GM23338 (cell line): ENCODE data around the gene THSD4. TPM values are rescaled to one million over a fixed set of nuclear protein-coding genes. Genes with fewer than 3 reads are reported as not detected.

Source experiments
- ATAC-seq: fragments of 200-7000 bp; cut with Tn5 transposase; 3 replicates; pipeline ENCODE4 v1.9.1; 2020
- DNase-seq: peaks from one replicate; pipeline ENCODE4 v3.0.0-alpha.2; 2015; ENCODE audit warnings: low spot score
- H2AFZ ChIP-seq: fragments of 200-600 bp; sonication (generic); 2 replicates; pipeline ENCODE4 v1.8.0; 2016; ENCODE audit warnings: antibody characterized with exemption, mild to moderate bottlenecking, moderate library complexity
- H3F3A ChIP-seq: fragments of 200-600 bp; sonication (generic); replicated peaks from 2 replicates; pipeline ENCODE4 v1.8.0; 2017; ENCODE audit warnings: antibody characterized with exemption, mixed run types, low read depth
- H3K27ac ChIP-seq: fragments of 200-600 bp; sonication (generic); 2 replicates; pipeline ENCODE4 v1.6.1; 2016; ENCODE audit warnings: low read depth
- H3K27me3 ChIP-seq: fragments of 200-600 bp; sonication (generic); 2 replicates; pipeline ENCODE4 v1.8.0; 2016; ENCODE audit warnings: mild to moderate bottlenecking, mixed run types, moderate library complexity; ENCODE audit not compliant: insufficient read depth
- H3K36me3 ChIP-seq: fragments of 200-600 bp; sonication (generic); 2 replicates; pipeline ENCODE4 v1.8.0; 2016; ENCODE audit warnings: mild to moderate bottlenecking; ENCODE audit not compliant: insufficient read depth
- H3K4me1 ChIP-seq: fragments of 200-600 bp; sonication (generic); 2 replicates; pipeline ENCODE4 v1.8.0; 2016; ENCODE audit warnings: mild to moderate bottlenecking, moderate library complexity; ENCODE audit not compliant: insufficient read depth
- H3K4me2 ChIP-seq: fragments of 200-600 bp; sonication (generic); 2 replicates; pipeline ENCODE4 v1.7.1; 2017; ENCODE audit warnings: mixed run types
- H3K4me3 ChIP-seq: fragments of 200-600 bp; sonication (generic); 2 replicates; pipeline ENCODE4 v1.6.1; 2016; ENCODE audit warnings: mixed run types
- H3K79me2 ChIP-seq: fragments of 200-600 bp; sonication (generic); replicated peaks from 2 replicates; pipeline ENCODE4 v1.8.0; 2017; ENCODE audit warnings: mild to moderate bottlenecking; ENCODE audit not compliant: insufficient read depth
- H3K9me2 ChIP-seq: fragments of 200-600 bp; sonication (generic); 2 replicates; pipeline ENCODE4 v1.8.0; 2017; ENCODE audit not compliant: insufficient read depth
- H4K20me1 ChIP-seq: fragments of 200-600 bp; sonication (generic); replicated peaks from 2 replicates; pipeline ENCODE4 v1.8.0; 2017; ENCODE audit warnings: mild to moderate bottlenecking; ENCODE audit not compliant: insufficient read depth
- H3K27ac Mint-ChIP-seq: 2 replicates; pipeline ENCODE4 v1.8.0; 2020; ENCODE audit warnings: inconsistent platforms, mild to moderate bottlenecking, moderate library complexity, mixed read lengths
- H3K27me3 Mint-ChIP-seq: 3 replicates; pipeline ENCODE4 v1.8.0; 2022; ENCODE audit warnings: low read depth, mild to moderate bottlenecking, moderate library complexity, mixed read lengths, inconsistent platforms; ENCODE audit not compliant: insufficient read depth, poor library complexity
- H3K36me3 Mint-ChIP-seq: 3 replicates; pipeline ENCODE4 v1.8.0; 2021; ENCODE audit warnings: low read depth, mild to moderate bottlenecking, inconsistent platforms, moderate library complexity, mixed read lengths
- H3K4me1 Mint-ChIP-seq: 3 replicates; pipeline ENCODE4 v1.8.0; 2020; ENCODE audit warnings: mild to moderate bottlenecking, inconsistent platforms, mixed read lengths
- H3K4me3 Mint-ChIP-seq: 3 replicates; pipeline ENCODE4 v1.8.0; 2021; ENCODE audit warnings: moderate library complexity, mild to moderate bottlenecking, inconsistent platforms, mixed read lengths
- H3K9me3 Mint-ChIP-seq: 3 replicates; pipeline ENCODE4 v1.8.0; 2020; ENCODE audit warnings: moderate library complexity, mild to moderate bottlenecking, inconsistent platforms, mixed read lengths
- CREB1 ChIP-seq: fragments of 250-450 bp; sonication (Bioruptor Pico); IDR thresholded peaks from 2 replicates; pipeline ENCODE4 v1.5.0; 2020; ENCODE audit warnings: low read depth, mild to moderate bottlenecking, moderate library complexity
- EZH2phosphoT487 ChIP-seq: fragments of 200-600 bp; sonication (generic); IDR thresholded peaks from one replicate; pipeline ENCODE4 v1.8.1; 2018; ENCODE audit warnings: antibody characterized with exemption; ENCODE audit not compliant: unreplicated experiment
- JUNB ChIP-seq: IDR thresholded peaks from one replicate; pipeline ENCODE4 v1.6.1; 2016; ENCODE audit warnings: antibody characterized with exemption; ENCODE audit not compliant: unreplicated experiment
- NANOG ChIP-seq: IDR thresholded peaks from 2 replicates; pipeline ENCODE4 v1.6.1; 2016; ENCODE audit warnings: antibody characterized with exemption, borderline replicate concordance
- POLR2AphosphoS5 ChIP-seq: IDR thresholded peaks from 2 replicates; pipeline ENCODE4 v1.6.1; 2016; ENCODE audit warnings: antibody characterized with exemption, low read depth
- STAT1 ChIP-seq: IDR thresholded peaks from one replicate; pipeline ENCODE4 v1.6.1; 2016; ENCODE audit warnings: antibody characterized with exemption; ENCODE audit not compliant: unreplicated experiment
- ZNF114 ChIP-seq: fragments of 250-450 bp; sonication (Bioruptor Pico); IDR thresholded peaks from 2 replicates; pipeline ENCODE4 v1.5.0; 2020; ENCODE audit warnings: mild to moderate bottlenecking, moderate library complexity
- ZNF331 ChIP-seq: fragments of 250-450 bp; sonication (Bioruptor Pico); IDR thresholded peaks from 2 replicates; pipeline ENCODE4 v1.5.0; 2020; ENCODE audit warnings: low read depth, mild to moderate bottlenecking, moderate library complexity
- polyA plus RNA-seq: library from polyadenylated mRNA; unstranded; fragments of >200 nt; fragmentation: Nextera tagmentation; extraction: Ambion mirVana; gene quantifications from 2 replicates; pipeline ENCODE4 v1.2.1, GENCODE V29; 2016
- total RNA-seq: library from RNA; depleted of rRNA; stranded (reverse); fragments of >200 nt; shearing (Covaris generic); gene quantifications from 2 replicates; pipeline ENCODE4 v1.2.3, GENCODE V29; 2014
- TF ChIP-seq, protein P1 (sequence below): fragments of 250-450 bp; sonication (Bioruptor Pico); IDR thresholded peaks from 2 replicates; pipeline ENCODE4 v1.5.0; 2020; ENCODE audit warnings: mild to moderate bottlenecking, moderate library complexity
- TF ChIP-seq, protein P2 (sequence below): IDR thresholded peaks from one replicate; pipeline ENCODE4 v1.6.1; 2018; ENCODE audit warnings: antibody characterized with exemption; ENCODE audit not compliant: unreplicated experiment
- TF ChIP-seq, protein P3 (sequence below): IDR thresholded peaks from 2 replicates; pipeline ENCODE4 v1.6.1; 2016; ENCODE audit warnings: antibody characterized with exemption
- TF ChIP-seq, protein P4 (sequence below), 2 experiments: fragments of 200-600 bp in 1 of 2; sonication (generic) in 1 of 2; conservative IDR thresholded peaks; 2 replicates each; pipeline versions ENCODE4 v1.5.1 to v1.6.1; 2016 to 2017; ENCODE audit warnings: antibody characterized with exemption in 2 of 2, low read depth in 2 of 2, mild to moderate bottlenecking in 2 of 2, moderate library complexity in 1 of 2

THSD4 gene
- total and polyA plus RNA-seq, 2 experiments from 2014 or later = 2.0 to 7.4 TPM

DNA sequence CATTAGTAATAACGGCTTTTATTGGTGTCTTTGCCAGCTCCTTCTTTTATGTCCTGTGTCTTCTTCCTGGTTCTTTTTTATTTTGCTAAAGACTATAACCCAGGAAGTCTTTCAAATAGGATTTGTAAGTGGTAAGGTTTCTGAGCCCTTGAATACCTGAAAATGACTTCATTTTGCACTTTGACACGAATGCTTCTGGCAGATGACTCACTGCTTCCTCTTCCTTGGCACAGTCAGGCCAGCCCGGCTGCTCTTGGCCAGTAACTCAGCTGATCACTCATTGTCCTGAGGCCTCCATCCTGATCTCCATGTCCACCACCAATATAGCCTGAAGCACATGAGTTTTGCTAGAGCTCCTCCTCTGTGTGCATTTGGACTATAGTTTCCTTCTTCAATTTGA is 646.4 kb downstream of the THSD4 start:
- Histone ChIP-seq H3K4me1 (no peaks in the 10 kb centered on the region), H2AFZ (no peak overlapping the region), H3K4me2 (no peak overlapping the region), H4K20me1 (no peaks in the 10 kb centered on the region), H3K36me3 (peaks cover 5% of the 10 kb centered on the region; the same call in 1 of the 2 replicates), H3K4me3 (no peak overlapping the region), H3K9me2 (no peaks in the 10 kb centered on the region), H3K79me2 (no peaks in the 10 kb centered on the region), H3K27me3 (no peaks in the 10 kb centered on the region), H3F3A (no peaks in the 10 kb centered on the region), H3K27ac (no peak overlapping the region)
- Mint-ChIP-seq H3K4me3 (no peak overlapping the region), H3K27me3 (no peaks in the 10 kb centered on the region), H3K27ac (no peak overlapping the region), H3K4me1 (no peaks in the 10 kb centered on the region), H3K36me3 (peaks cover 22% of the 10 kb centered on the region), H3K9me3 (peaks cover 23% of the 10 kb centered on the region)
- no peak for DNase-seq
- TF ChIP-seq, protein P1, sequence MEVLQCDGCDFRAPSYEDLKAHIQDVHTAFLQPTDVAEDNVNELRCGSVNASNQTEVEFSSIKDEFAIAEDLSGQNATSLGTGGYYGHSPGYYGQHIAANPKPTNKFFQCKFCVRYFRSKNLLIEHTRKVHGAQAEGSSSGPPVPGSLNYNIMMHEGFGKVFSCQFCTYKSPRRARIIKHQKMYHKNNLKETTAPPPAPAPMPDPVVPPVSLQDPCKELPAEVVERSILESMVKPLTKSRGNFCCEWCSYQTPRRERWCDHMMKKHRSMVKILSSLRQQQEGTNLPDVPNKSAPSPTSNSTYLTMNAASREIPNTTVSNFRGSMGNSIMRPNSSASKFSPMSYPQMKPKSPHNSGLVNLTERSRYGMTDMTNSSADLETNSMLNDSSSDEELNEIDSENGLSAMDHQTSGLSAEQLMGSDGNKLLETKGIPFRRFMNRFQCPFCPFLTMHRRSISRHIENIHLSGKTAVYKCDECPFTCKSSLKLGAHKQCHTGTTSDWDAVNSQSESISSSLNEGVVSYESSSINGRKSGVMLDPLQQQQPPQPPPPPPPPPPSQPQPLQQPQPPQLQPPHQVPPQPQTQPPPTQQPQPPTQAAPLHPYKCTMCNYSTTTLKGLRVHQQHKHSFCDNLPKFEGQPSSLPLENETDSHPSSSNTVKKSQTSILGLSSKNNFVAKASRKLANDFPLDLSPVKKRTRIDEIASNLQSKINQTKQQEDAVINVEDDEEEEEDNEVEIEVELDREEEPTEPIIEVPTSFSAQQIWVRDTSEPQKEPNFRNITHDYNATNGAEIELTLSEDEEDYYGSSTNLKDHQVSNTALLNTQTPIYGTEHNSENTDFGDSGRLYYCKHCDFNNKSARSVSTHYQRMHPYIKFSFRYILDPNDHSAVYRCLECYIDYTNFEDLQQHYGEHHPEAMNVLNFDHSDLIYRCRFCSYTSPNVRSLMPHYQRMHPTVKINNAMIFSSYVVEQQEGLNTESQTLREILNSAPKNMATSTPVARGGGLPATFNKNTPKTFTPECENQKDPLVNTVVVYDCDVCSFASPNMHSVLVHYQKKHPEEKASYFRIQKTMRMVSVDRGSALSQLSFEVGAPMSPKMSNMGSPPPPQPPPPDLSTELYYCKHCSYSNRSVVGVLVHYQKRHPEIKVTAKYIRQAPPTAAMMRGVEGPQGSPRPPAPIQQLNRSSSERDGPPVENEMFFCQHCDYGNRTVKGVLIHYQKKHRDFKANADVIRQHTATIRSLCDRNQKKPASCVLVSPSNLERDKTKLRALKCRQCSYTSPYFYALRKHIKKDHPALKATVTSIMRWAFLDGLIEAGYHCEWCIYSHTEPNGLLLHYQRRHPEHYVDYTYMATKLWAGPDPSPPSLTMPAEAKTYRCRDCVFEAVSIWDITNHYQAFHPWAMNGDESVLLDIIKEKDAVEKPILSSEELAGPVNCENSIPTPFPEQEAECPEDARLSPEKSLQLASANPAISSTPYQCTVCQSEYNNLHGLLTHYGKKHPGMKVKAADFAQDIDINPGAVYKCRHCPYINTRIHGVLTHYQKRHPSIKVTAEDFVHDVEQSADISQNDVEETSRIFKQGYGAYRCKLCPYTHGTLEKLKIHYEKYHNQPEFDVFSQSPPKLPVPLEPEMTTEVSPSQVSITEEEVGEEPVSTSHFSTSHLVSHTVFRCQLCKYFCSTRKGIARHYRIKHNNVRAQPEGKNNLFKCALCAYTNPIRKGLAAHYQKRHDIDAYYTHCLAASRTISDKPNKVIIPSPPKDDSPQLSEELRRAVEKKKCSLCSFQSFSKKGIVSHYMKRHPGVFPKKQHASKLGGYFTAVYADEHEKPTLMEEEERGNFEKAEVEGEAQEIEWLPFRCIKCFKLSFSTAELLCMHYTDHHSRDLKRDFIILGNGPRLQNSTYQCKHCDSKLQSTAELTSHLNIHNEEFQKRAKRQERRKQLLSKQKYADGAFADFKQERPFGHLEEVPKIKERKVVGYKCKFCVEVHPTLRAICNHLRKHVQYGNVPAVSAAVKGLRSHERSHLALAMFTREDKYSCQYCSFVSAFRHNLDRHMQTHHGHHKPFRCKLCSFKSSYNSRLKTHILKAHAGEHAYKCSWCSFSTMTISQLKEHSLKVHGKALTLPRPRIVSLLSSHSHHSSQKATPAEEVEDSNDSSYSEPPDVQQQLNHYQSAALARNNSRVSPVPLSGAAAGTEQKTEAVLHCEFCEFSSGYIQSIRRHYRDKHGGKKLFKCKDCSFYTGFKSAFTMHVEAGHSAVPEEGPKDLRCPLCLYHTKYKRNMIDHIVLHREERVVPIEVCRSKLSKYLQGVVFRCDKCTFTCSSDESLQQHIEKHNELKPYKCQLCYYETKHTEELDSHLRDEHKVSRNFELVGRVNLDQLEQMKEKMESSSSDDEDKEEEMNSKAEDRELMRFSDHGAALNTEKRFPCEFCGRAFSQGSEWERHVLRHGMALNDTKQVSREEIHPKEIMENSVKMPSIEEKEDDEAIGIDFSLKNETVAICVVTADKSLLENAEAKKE (CRISPR knock-in tag) = no peak
- TF ChIP-seq, protein P2, sequence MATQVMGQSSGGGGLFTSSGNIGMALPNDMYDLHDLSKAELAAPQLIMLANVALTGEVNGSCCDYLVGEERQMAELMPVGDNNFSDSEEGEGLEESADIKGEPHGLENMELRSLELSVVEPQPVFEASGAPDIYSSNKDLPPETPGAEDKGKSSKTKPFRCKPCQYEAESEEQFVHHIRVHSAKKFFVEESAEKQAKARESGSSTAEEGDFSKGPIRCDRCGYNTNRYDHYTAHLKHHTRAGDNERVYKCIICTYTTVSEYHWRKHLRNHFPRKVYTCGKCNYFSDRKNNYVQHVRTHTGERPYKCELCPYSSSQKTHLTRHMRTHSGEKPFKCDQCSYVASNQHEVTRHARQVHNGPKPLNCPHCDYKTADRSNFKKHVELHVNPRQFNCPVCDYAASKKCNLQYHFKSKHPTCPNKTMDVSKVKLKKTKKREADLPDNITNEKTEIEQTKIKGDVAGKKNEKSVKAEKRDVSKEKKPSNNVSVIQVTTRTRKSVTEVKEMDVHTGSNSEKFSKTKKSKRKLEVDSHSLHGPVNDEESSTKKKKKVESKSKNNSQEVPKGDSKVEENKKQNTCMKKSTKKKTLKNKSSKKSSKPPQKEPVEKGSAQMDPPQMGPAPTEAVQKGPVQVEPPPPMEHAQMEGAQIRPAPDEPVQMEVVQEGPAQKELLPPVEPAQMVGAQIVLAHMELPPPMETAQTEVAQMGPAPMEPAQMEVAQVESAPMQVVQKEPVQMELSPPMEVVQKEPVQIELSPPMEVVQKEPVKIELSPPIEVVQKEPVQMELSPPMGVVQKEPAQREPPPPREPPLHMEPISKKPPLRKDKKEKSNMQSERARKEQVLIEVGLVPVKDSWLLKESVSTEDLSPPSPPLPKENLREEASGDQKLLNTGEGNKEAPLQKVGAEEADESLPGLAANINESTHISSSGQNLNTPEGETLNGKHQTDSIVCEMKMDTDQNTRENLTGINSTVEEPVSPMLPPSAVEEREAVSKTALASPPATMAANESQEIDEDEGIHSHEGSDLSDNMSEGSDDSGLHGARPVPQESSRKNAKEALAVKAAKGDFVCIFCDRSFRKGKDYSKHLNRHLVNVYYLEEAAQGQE = no peak
- TF ChIP-seq ZNF331 (CRISPR knock-in tag) (no peak), EZH2phosphoT487 (no peak), POLR2AphosphoS5 (no peak), NANOG (no peak), STAT1 (no peak), ZNF114 (CRISPR knock-in tag) (no peak), JUNB (no peak), CREB1 (no peak)
- TF ChIP-seq, protein P3, sequence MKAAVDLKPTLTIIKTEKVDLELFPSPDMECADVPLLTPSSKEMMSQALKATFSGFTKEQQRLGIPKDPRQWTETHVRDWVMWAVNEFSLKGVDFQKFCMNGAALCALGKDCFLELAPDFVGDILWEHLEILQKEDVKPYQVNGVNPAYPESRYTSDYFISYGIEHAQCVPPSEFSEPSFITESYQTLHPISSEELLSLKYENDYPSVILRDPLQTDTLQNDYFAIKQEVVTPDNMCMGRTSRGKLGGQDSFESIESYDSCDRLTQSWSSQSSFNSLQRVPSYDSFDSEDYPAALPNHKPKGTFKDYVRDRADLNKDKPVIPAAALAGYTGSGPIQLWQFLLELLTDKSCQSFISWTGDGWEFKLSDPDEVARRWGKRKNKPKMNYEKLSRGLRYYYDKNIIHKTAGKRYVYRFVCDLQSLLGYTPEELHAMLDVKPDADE = no peak
- TF ChIP-seq, protein P4, sequence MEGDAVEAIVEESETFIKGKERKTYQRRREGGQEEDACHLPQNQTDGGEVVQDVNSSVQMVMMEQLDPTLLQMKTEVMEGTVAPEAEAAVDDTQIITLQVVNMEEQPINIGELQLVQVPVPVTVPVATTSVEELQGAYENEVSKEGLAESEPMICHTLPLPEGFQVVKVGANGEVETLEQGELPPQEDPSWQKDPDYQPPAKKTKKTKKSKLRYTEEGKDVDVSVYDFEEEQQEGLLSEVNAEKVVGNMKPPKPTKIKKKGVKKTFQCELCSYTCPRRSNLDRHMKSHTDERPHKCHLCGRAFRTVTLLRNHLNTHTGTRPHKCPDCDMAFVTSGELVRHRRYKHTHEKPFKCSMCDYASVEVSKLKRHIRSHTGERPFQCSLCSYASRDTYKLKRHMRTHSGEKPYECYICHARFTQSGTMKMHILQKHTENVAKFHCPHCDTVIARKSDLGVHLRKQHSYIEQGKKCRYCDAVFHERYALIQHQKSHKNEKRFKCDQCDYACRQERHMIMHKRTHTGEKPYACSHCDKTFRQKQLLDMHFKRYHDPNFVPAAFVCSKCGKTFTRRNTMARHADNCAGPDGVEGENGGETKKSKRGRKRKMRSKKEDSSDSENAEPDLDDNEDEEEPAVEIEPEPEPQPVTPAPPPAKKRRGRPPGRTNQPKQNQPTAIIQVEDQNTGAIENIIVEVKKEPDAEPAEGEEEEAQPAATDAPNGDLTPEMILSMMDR (conservative IDR thresholded peaks at IDR 0.05; ENCODE audit: low read depth in 2 of 2) = no peak
- no peak for ATAC-seq
